Measurements from ENCODE around the gene CNGA4.
"Not testable (repeated sequence)": the region's sequence is repeated elsewhere in the genome, so short reads cannot be mapped to it uniquely, and the experiment has no call there.

Gene CNGA4

GRCh38 chr11:6271598-6271997 lies 32.7 kb downstream of the CNGA4 start:
- no peak for DNase-seq (ENCODE audit: low read depth)
- H3K4me3 ChIP-seq (ENCODE audit: low read length), result no peak overlapping the region
- no peak for TF ChIP-seq CTCF (conservative IDR thresholded peaks at IDR 0.05; ENCODE audit: low read depth, low read length)

- DNase-seq (ENCODE audit: low read depth), result no peak
- no peak overlapping the region for H3K4me3 ChIP-seq (ENCODE audit: low read length)
- TF ChIP-seq CTCF (conservative IDR thresholded peaks at IDR 0.05; ENCODE audit: low read depth, low read length), result no peak
These were observed 34.3 kb downstream of the CNGA4 start for GRCh38 chr11:6273188-6273587.

- not testable (repeated sequence) for H3K4me3 ChIP-seq (ENCODE audit: low read length); DNase-seq (ENCODE audit: low read depth)
These were observed 41.9 kb downstream of the CNGA4 start for GRCh38 chr11:6280809-6281208.

GRCh38 chr11:6283453-6284023 lies 44.6 kb downstream of the CNGA4 start:
- H3K4me3 ChIP-seq (ENCODE audit: low read length), result no peak overlapping the region
- no peak for TF ChIP-seq CTCF (conservative IDR thresholded peaks at IDR 0.05; ENCODE audit: low read depth, low read length)
- DNase-seq (ENCODE audit: low read depth), result no peak

- no peak overlapping the region for H3K4me3 ChIP-seq (ENCODE audit: low read length)
- TF ChIP-seq CTCF (conservative IDR thresholded peaks at IDR 0.05; ENCODE audit: low read depth, low read length), result no peak
- no peak for DNase-seq (ENCODE audit: low read depth)
These were observed 45.4 kb downstream of the CNGA4 start for GRCh38 chr11:6284250-6284649.

GRCh38 chr11:6285019-6285418 lies 46.1 kb downstream of the CNGA4 start:
- TF ChIP-seq CTCF (conservative IDR thresholded peaks at IDR 0.05; ENCODE audit: low read depth, low read length), result no peak
- H3K4me3 ChIP-seq (ENCODE audit: low read length), result no peak overlapping the region
- no peak for DNase-seq (ENCODE audit: low read depth)
